Activated naive CD8-positive, alpha-beta T cell treated with anti-CD3 and anti-CD28 coated beads, Interleukin-2, amount 10 ng/mL, durations not matched to agents 7 days and 5 days (primary cell): ENCODE measurements around the gene ANKS1B. TPM values are rescaled to one million over a fixed set of nuclear protein-coding genes. Genes with fewer than 3 reads are reported as not detected.

Source experiments
- ATAC-seq: fragments of 150-1000 bp; cut with Tn5 transposase; one replicate; pipeline ENCODE4 v1.10.0; 2021; ENCODE audit warnings: low read depth, moderate library complexity
- POLR2A ChIA-PET: fragments of 350-600 bp; sonication (Branson Sonifier 250); formaldehyde crosslinking; loops from one replicate; lab custom pipeline; 2021; ENCODE audit warnings: antibody characterized with exemption; lab: Charles Lee
- DNase-seq: peaks from one replicate; pipeline ENCODE4 v3.0.0; 2021
- H3K27ac Mint-ChIP-seq: one replicate; pipeline ENCODE4 v1.8.0; 2022; ENCODE audit warnings: mild to moderate bottlenecking, mixed read lengths
- H3K27me3 Mint-ChIP-seq: one replicate; pipeline ENCODE4 v1.8.0; 2022; ENCODE audit warnings: mild to moderate bottlenecking, moderate library complexity, mixed read lengths
- H3K36me3 Mint-ChIP-seq: one replicate; pipeline ENCODE4 v1.8.0; 2021; ENCODE audit warnings: mild to moderate bottlenecking, mixed read lengths
- H3K4me1 Mint-ChIP-seq: one replicate; pipeline ENCODE4 v1.8.0; 2021; ENCODE audit warnings: mixed read lengths
- H3K4me3 Mint-ChIP-seq: one replicate; pipeline ENCODE4 v1.8.0; 2022; ENCODE audit warnings: mild to moderate bottlenecking, moderate library complexity, mixed read lengths
- H3K9me3 Mint-ChIP-seq: one replicate; pipeline ENCODE4 v1.8.0; 2021; ENCODE audit warnings: mixed read lengths
- total RNA-seq, 2 experiments: library from RNA; stranded (reverse); gene quantifications; one replicate each; pipeline ENCODE4 v1.2.3, GENCODE V29; 2021

ANKS1B gene
- total RNA-seq, 2 experiments from 2014 or later, result not detected

DNA sequence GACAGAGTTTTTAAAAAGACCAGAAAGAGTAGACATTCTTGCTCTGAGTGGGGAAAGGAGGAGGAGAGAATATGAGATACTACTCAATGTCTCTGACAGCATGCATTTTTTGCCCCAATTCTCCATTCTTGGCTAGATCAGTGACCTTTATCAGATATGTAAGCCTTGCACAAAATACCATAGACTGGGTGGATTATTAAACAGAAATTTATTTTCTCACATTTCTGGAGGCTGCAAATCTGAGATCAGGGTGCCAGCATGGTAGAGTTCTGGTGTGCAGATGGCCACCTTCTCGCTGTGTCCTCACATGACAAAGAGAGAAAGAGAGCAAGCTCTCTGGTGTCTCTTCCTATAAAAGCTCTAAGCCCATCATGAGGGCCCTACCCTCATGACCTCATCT, 38.6 kb downstream of the ANKS1B start:
- no peak for ATAC-seq
- H3K9me3 Mint-ChIP-seq, result no peaks in the 10 kb centered on the region
- no peak overlapping the region for H3K4me3 Mint-ChIP-seq

DNA sequence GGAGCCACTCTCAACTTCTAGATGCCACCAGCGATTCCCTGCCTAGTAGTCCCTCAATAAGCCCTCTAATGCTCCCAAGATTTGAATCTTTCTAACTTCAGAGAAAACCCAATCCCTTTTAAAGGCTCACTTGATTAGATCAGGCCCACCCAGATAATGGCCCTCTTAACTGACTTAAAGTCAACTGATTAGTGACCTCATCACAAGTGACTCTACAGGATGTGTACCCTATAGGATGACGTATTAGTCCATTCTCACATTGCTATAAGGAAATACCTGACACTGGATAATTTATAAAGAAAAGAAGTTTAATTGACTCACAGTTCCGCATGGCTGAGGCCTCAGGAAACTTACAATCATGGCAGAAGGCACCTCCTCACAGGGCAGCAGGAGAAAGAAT, 49.1 kb downstream of the ANKS1B start:
- no peak overlapping the region for H3K27ac Mint-ChIP-seq
- DNase-seq, result no peak
- H3K4me3 Mint-ChIP-seq, result no peak overlapping the region
- no peaks in the 10 kb centered on the region for H3K9me3 Mint-ChIP-seq
- ATAC-seq, result no peak
- no peaks in the 10 kb centered on the region for H3K4me1 Mint-ChIP-seq
- POLR2A ChIA-PET, result no interaction called here
- H3K27me3 Mint-ChIP-seq, result no peaks in the 10 kb centered on the region
- no peaks in the 10 kb centered on the region for H3K36me3 Mint-ChIP-seq

More for the DNA sequence above, 38.6 kb downstream of the ANKS1B start:
- no peak for DNase-seq
- no peaks in the 10 kb centered on the region for H3K4me1 Mint-ChIP-seq
- POLR2A ChIA-PET, result no interaction called here
- H3K27me3 Mint-ChIP-seq, result peaks cover 2% of the 10 kb centered on the region
- H3K36me3 Mint-ChIP-seq, result no peaks in the 10 kb centered on the region
- H3K27ac Mint-ChIP-seq, result no peak overlapping the region

DNA sequence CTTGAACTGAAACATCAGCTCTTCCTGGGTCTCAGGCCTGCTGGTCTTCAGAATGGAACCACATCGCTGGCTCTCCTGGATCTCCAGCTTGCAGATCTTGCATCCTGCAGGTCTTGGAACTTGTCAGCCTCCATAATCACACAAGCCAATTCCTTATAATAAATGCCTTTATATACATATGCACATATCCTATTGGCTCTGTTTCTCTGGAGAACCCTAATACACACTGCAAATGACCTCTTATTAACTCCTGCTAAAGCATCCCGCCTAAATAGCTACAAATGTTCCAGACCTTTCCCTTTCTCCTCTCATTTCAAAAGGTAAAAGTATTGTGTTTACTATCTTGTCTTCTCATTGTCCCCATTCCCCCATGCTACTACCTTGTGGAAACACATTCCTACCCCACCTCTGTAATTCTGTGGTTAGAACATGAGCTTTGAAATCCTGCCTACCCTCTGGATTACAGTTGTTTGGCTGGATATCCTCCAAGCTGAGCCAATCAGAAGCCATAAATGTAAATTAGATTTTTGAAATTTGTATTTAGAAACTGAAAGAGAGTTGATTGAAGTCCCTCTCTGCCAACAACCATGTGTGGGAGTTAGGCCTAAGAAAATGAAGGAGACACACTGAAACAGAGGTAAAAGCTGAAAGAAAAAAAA, 58.1 kb downstream of the ANKS1B start:
- POLR2A ChIA-PET, result no interaction called here
- Mint-ChIP-seq H3K4me3 (no peak overlapping the region), H3K27ac (no peak overlapping the region), H3K27me3 (no peaks in the 10 kb centered on the region), H3K36me3 (no peaks in the 10 kb centered on the region), H3K9me3 (no peaks in the 10 kb centered on the region), H3K4me1 (no peaks in the 10 kb centered on the region)
- ATAC-seq, result no peak
- no peak for DNase-seq

DNA sequence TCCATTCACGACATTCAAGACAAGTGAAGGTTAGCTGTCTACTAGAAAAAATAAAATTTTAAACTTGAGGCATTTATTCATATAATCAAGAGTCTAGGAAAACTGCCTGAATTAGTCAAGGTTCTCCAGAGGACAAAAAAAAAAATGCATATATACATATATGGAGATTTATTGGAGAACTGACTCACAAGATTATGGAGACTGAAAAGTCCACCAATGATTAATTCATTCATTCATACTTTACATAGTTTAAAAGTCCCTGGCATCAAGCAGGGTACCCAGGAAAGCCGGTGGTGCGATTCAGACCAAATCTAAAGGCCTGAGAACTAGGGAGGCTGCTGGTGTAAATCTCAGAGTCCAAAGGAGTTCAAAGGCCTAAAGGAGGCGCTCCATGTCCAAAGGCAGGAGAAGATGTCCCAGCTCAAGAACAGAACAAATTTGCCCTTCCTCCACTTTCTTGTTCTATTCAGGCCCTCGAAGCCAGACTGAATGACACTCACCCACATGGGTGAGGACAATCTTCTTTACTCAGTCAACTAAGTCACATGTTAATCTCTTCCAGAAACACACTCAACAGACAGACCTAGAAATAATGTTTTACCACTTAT, 64.3 kb downstream of the ANKS1B start:
- no peaks in the 10 kb centered on the region for H3K36me3 Mint-ChIP-seq
- ATAC-seq, result no peak
- H3K27me3 Mint-ChIP-seq, result peaks cover 2% of the 10 kb centered on the region
- no peak for DNase-seq
- no peaks in the 10 kb centered on the region for H3K4me1 Mint-ChIP-seq
- H3K4me3 Mint-ChIP-seq, result no peak overlapping the region
- POLR2A ChIA-PET, result no interaction called here
- no peak overlapping the region for H3K27ac Mint-ChIP-seq
- no peaks in the 10 kb centered on the region for H3K9me3 Mint-ChIP-seq

DNA sequence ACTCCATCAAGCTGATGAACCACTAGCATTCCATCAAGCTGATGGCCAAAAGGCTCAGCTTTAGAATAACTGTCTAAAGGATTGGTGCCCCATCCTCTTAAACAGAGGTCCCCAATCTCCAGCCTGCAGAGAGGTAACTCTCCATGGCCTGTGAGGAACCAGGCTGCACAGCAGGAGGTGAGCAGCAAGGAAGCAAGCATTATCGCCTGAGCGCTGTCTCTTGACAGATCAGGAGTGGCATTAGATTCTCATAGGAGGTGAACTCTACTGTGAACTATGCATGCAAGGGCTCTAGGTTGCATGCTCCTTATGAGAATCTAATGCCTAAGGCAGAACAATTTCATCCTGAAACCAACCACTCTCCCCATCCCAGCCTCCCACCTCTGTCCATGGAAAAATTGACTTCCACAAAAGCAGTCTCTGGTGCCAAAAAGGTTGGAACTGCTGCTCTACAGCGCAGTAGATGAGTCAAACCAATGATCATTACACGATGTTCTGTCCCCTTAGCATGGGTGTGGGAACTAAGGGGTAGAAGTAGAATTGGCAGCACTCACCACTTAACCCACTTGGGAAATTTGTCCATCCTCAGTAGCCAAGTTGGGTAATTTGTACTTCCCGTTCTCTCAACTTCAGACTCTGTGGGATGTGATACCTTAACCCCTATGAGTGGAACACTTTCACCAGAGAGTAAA, 66.9 kb downstream of the ANKS1B start:
- Mint-ChIP-seq H3K27ac (no peak overlapping the region), H3K9me3 (no peaks in the 10 kb centered on the region), H3K36me3 (no peaks in the 10 kb centered on the region), H3K4me1 (no peaks in the 10 kb centered on the region), H3K27me3 (peaks cover 2% of the 10 kb centered on the region), H3K4me3 (no peak overlapping the region)
- ATAC-seq, result no peak
- POLR2A ChIA-PET, result no interaction called here
- DNase-seq, result no peak

DNA sequence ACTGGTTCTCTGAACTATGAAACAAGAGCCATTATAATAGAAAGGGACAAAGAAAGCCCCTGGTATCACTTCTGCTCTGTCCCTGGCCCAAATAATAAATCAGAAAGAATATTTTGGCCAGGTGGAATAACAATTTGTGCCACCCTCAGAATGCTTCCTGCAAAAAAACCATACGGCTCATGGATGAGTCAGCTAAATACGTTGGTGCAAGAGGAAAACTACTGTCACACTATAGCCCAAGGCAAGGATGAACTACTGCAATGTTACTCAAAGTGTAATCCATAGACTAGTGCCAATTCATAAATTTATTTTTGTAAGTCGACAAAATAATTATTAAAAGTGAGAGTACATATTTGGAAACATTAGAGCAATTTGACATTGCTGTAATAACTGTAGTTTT, 68.2 kb downstream of the ANKS1B start:
- Mint-ChIP-seq H3K27ac (no peak overlapping the region), H3K36me3 (no peaks in the 10 kb centered on the region), H3K27me3 (peaks cover 2% of the 10 kb centered on the region), H3K9me3 (no peaks in the 10 kb centered on the region), H3K4me1 (no peaks in the 10 kb centered on the region), H3K4me3 (no peak overlapping the region)
- POLR2A ChIA-PET, result no interaction called here
- ATAC-seq, result no peak
- DNase-seq, result no peak

DNA sequence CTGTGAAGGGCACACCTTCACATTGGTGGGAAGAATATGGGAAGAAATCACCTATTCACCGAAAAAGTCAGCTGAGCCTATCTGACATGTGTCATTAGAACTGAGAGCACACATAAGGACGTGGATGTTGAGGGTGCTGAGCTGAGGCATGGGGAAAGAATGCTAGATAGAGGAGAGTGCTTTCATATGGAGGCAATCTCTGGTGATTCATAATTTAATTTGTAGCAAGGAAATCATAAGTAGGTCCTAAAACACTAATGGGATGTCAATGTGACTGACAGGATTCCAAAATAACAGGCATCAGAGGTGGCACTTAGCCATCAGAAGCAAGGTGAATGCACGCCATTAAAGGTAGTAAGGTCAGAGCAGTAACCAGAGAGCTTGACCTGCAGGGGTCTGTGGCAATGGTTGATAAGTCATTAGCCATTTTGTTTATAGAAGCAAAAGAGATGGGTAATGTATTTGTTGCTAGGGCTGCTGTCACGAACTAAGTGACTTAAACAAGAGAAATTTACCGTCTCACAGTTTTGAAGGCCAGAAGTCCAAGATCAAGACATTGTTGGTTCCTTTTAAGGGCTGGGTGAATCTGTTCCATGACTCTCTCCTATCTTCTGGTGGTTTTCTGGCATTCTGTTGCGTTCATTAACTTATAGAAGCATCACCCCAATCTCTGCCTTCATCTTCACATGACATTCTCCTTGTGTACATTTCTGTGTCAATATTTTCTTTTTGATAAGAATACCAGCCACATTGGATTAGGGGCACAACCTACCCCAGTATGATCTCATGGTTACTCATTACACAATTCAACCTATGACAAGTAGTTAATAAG, 69.3 kb downstream of the ANKS1B start:
- H3K9me3 Mint-ChIP-seq, result no peaks in the 10 kb centered on the region
- no peak overlapping the region for H3K4me3 Mint-ChIP-seq
- no peak overlapping the region for H3K27ac Mint-ChIP-seq
- DNase-seq, result no peak
- POLR2A ChIA-PET, result no interaction called here
- ATAC-seq, result no peak
- H3K4me1 Mint-ChIP-seq, result no peaks in the 10 kb centered on the region
- H3K27me3 Mint-ChIP-seq, result no peaks in the 10 kb centered on the region
- H3K36me3 Mint-ChIP-seq, result no peaks in the 10 kb centered on the region

DNA sequence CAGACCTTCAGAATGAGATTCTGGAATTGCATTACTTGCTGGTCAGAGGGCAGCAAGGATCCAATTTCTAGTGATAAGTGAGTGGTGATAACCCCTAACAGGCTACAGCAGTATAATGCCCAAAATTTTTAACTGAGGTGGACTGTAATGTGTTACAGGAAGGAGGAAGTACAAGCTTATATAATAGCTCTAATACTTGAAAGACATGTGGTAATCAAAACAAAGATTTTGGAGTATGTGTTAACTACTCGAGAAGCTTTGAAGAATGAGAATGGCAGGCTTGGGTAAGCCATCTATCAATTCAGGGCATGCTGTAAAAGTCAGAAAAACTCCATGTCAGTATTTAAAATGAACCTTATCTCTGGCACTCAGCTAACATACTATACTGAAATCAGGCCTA, 70.5 kb downstream of the ANKS1B start:
- no peaks in the 10 kb centered on the region for H3K9me3 Mint-ChIP-seq
- H3K4me1 Mint-ChIP-seq, result no peaks in the 10 kb centered on the region
- H3K27ac Mint-ChIP-seq, result no peak overlapping the region
- no peak for ATAC-seq
- POLR2A ChIA-PET, result no interaction called here
- no peaks in the 10 kb centered on the region for H3K36me3 Mint-ChIP-seq
- no peak for DNase-seq
- H3K27me3 Mint-ChIP-seq, result no peaks in the 10 kb centered on the region
- no peak overlapping the region for H3K4me3 Mint-ChIP-seq

DNA sequence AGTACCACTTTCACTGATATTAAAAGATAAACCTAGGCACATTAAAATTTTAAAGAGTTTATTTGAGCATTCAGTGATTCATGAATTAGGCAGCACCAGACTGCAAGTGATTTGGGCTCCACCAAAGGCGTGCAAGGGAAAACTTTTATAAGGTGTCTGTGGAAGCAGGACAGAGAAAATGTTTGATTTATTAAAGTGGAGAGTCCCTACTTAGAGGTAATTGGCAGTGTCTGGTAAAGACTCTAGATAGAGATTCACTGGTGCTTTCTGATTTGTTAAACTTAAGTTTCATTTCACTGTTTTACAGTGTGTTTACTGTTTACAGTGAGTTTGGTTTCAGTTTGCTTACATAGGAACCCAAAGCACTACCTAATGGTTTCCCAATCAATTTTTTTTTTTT, 72.8 kb downstream of the ANKS1B start:
- Mint-ChIP-seq H3K4me3 (no peak overlapping the region), H3K4me1 (no peaks in the 10 kb centered on the region)
- no peak for ATAC-seq

DNA sequence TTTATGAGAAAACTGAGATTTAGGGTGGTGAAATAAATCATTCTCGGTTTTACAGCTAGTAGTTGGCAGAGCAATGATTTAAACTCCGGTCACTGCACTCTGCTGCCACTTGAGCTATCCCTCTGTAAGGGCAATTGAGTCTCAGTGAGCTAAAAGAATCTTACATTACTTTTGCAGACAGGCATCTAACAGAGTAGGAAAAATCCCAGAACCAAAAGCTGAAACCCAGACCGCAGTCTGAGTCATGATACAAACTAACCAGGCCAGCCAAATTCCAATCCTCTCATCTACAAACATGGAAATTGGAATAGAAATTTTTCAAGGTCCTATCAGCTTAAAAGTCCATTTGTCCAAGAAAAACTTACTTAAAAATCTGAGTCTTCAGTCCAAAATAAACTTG, 73.7 kb downstream of the ANKS1B start:
- Mint-ChIP-seq H3K27ac (no peak overlapping the region), H3K9me3 (no peaks in the 10 kb centered on the region), H3K36me3 (no peaks in the 10 kb centered on the region), H3K27me3 (no peaks in the 10 kb centered on the region), H3K4me3 (no peak overlapping the region), H3K4me1 (no peaks in the 10 kb centered on the region)
- DNase-seq (no peak), ATAC-seq (no peak)
- POLR2A ChIA-PET, result no interaction called here

More for the DNA sequence above, 72.8 kb downstream of the ANKS1B start:
- Mint-ChIP-seq H3K36me3 (no peaks in the 10 kb centered on the region), H3K27ac (no peak overlapping the region), H3K27me3 (no peaks in the 10 kb centered on the region), H3K9me3 (no peaks in the 10 kb centered on the region)
- POLR2A ChIA-PET, result no interaction called here
- DNase-seq, result no peak

DNA sequence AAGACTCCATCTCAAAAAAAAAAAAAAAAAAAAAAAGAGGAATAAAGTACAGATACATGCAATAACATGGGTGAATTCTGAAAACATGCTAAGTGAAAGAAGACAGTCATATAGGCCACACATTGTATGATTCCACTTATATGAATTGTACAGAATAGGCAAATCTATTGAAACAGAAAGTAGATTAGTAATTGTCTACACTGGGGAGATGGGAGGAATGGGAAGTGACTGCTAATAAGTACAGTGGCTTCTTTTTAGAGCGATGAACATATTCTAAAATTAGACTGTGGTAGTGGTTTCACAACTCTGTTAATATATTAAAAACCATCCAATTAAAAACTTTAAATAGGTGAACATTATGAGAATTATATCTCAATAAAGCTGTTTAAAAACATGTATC, 74.4 kb downstream of the ANKS1B start:
- Mint-ChIP-seq H3K27ac (no peak overlapping the region), H3K4me1 (no peaks in the 10 kb centered on the region), H3K36me3 (no peaks in the 10 kb centered on the region), H3K27me3 (no peaks in the 10 kb centered on the region), H3K4me3 (no peak overlapping the region), H3K9me3 (no peaks in the 10 kb centered on the region)
- DNase-seq (no peak), ATAC-seq (no peak)
- POLR2A ChIA-PET, result no interaction called here

DNA sequence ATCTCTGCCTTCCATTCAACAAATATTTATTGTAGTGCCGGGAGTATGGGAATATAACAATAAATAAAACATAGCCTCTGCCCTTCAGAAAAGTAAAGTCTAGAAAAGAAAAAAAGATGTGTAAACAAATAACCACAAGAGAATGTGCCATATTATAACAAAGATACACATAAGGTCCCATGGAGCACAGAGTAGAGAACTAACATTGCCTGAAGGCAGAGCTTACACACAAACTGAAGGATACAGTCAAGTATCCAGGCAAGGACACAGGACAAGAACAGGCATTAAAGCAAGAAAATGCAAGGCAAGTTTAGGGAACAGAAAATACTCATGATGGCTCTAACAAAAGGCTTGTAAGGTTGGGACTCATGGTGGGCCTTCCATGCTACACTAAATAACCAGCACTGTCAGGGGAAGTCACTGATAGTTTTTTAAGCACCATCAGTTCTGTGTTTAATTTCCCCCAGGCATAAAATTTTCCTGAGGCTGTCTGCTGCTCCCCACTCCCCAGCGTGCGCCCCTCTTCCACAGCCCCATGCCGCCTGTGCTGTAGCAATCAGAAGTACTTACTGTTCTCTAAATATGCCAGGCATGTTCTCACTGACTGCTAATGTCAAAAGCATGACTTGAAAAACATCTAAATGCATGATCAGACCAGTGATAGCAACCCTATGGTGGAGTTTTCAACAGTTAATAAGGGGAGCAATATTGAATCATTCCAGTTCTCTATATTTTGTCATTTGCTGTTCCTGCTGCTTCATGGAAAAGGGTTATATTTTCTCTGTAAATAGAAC, 77.8 kb downstream of the ANKS1B start:
- no peaks in the 10 kb centered on the region for H3K9me3 Mint-ChIP-seq
- H3K4me1 Mint-ChIP-seq, result no peaks in the 10 kb centered on the region

DNA sequence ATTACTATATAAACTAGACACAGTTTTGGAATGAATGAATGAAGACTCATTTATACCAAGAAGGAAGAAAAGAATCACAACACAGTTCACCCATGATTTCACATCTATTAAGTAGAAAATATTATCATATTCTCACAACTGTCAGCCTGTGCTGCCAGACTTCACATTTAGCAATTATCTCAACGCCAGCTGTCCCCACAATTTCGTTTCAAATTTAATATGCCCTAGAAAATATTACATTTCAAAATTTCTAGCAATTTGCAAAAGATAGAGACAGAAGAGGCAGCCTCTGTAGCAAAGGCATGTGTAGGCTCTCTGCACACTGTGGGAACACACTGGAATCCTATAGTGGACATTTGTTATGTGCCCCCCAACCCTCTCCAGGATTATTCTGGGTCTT, 83.6 kb downstream of the ANKS1B start:
- Mint-ChIP-seq H3K4me3 (no peak overlapping the region), H3K36me3 (no peaks in the 10 kb centered on the region), H3K9me3 (no peaks in the 10 kb centered on the region), H3K27me3 (no peaks in the 10 kb centered on the region), H3K4me1 (no peaks in the 10 kb centered on the region), H3K27ac (no peak overlapping the region)
- ATAC-seq (no peak), DNase-seq (no peak)
- POLR2A ChIA-PET, result no interaction called here

More for the DNA sequence above, 77.8 kb downstream of the ANKS1B start:
- no peaks in the 10 kb centered on the region for H3K36me3 Mint-ChIP-seq
- no peaks in the 10 kb centered on the region for H3K27me3 Mint-ChIP-seq
- no peak for ATAC-seq
- H3K4me3 Mint-ChIP-seq, result no peak overlapping the region
- POLR2A ChIA-PET, result no interaction called here
- H3K27ac Mint-ChIP-seq, result no peak overlapping the region
- no peak for DNase-seq
